Fibroblast of mammary gland (primary cell): ENCODE data around the gene TUBGCP3.
"Not testable (repeated sequence)": the region's sequence is repeated elsewhere in the genome, so short reads cannot be mapped to it uniquely, and the experiment has no call there.

Experiments
- DNase-seq: peaks from one replicate; pipeline ENCODE4 v3.0.0-alpha.2; 2010; ENCODE audit warnings: low read depth
- H3K4me3 ChIP-seq: 2 replicates; pipeline ENCODE4 v1.5.1; 2011; ENCODE audit warnings: low read depth, mild to moderate bottlenecking, low read length, moderate library complexity; ENCODE audit not compliant: control insufficient read depth
- TF ChIP-seq, protein P1 (sequence below): conservative IDR thresholded peaks from 2 replicates; pipeline ENCODE4 v1.5.1; 2011; ENCODE audit warnings: low read depth, low read length, inconsistent platforms; ENCODE audit not compliant: control insufficient read depth, insufficient read depth

TUBGCP3 gene

GRCh38 chr13:112561478-112561877, 26.5 kb downstream of the TUBGCP3 start:
- TF ChIP-seq, protein P1, sequence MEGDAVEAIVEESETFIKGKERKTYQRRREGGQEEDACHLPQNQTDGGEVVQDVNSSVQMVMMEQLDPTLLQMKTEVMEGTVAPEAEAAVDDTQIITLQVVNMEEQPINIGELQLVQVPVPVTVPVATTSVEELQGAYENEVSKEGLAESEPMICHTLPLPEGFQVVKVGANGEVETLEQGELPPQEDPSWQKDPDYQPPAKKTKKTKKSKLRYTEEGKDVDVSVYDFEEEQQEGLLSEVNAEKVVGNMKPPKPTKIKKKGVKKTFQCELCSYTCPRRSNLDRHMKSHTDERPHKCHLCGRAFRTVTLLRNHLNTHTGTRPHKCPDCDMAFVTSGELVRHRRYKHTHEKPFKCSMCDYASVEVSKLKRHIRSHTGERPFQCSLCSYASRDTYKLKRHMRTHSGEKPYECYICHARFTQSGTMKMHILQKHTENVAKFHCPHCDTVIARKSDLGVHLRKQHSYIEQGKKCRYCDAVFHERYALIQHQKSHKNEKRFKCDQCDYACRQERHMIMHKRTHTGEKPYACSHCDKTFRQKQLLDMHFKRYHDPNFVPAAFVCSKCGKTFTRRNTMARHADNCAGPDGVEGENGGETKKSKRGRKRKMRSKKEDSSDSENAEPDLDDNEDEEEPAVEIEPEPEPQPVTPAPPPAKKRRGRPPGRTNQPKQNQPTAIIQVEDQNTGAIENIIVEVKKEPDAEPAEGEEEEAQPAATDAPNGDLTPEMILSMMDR = no peak
- no peak for DNase-seq
- no peak overlapping the region for H3K4me3 ChIP-seq

DNA sequence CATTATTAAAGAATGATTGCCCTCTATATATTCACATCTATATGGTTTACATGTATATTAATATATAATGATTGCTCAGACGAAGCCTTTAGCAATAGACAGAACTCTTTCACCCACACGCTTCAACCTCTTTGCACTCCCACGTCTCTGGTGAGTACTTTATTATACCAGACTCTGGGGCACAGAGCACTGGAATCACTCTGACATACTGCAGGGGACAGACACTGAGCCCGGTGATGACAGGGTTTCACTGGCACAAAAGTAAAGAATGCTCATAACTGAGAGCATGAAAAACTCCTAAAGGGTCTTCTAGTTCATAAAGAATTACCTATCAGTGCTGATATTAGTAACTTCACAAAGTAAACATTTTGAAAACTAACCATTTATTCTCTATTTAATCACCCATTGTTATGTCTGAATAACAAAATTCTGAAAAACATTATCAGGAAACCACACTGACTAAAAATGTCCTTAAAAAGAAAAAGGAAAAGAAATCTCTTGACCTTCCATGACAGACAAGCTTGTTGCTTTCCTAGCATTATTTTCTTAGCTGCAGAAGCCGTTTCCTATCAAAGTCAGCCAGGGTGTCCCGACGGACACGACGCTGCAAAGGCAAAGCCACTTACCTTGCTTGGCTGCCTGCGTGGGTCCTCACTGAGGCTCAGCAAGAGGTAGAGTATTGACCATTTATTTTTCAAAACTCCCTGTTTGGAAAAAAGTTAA, 29.1 kb downstream of the TUBGCP3 start:
- DNase-seq = no peak
- H3K4me3 ChIP-seq = no peak overlapping the region
- TF ChIP-seq, protein P1 = no peak

- no peak for DNase-seq
Measured at GRCh38 chr13:112556600-112556999, 31.4 kb downstream of the TUBGCP3 start.

DNA sequence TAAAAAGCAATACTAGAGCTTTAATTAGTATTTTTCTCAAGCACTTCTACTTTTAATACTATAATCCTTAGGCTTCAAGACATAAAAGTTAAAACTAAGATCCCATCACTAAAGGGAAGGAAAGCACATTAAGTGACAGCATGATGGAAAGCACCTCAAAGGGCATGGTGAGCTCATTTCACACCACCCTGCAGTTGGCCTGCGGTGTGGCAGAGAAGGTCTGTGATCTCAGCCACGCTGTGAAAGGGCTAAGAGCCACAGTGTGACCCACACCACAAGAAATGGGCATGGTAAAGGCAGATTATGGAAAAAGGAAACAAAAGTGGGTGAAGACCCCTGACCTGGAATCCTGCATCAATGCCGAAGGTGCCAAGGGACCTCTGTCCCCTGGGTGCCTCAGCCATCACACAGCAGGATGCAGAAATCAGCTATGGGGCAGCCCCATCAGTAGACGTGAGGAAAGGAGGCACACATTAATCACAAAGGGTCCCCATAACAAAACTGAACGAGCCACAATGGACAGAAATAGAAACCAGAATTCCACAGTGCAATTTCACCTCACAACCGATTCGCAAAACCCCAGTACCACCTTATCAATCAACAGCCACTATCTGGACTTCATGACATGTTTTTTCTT, 33.6 kb downstream of the TUBGCP3 start:
- DNase-seq = no peak
- TF ChIP-seq, protein P1 = no peak
- no peak overlapping the region for H3K4me3 ChIP-seq

More at GRCh38 chr13:112556600-112556999, 31.4 kb downstream of the TUBGCP3 start:
- H3K4me3 ChIP-seq = no peak overlapping the region
- TF ChIP-seq, protein P1 = no peak

- not testable (repeated sequence) for H3K4me3 ChIP-seq
Measured at GRCh38 chr13:112548975-112549374, 39.0 kb downstream of the TUBGCP3 start.

DNA sequence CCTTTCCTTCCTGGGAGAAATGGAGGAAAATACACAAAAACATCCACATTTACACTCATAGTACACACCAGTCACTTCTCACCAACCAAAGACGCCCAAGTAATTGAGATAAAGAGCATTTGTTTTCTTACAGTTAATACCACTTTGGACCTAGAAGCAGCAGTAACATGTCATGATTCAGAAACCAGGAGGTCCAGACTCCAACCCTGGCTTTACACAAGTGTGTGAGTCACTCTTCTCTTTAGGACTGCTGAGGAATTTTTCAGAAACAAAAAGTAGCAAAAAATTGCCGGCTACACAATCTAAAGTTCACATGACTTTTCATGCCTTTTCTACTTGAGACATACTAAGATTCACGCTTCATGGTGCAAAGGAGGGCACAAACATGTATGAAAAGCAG, 42.1 kb downstream of the TUBGCP3 start:
- peak; percentile 84 for DNase-seq
- TF ChIP-seq, protein P1 = no peak
- H3K4me3 ChIP-seq = no peak overlapping the region

More at GRCh38 chr13:112548975-112549374, 39.0 kb downstream of the TUBGCP3 start:
- DNase-seq = not testable (repeated sequence)
